A673 (cell line): ENCODE results near the gene NR1H4.

Source experiments
- CTCF ChIP-seq: fragments of 300-800, 200-600 bp; sonication (generic); conservative IDR thresholded peaks from 2 replicates; pipeline ENCODE4 v1.5.1; 2017; ENCODE audit warnings: low read depth, mild to moderate bottlenecking, antibody characterized with exemption, low read length, moderate library complexity, mixed read lengths
- EZH2 ChIP-seq: fragments of 200-600 bp; sonication (generic); IDR thresholded peaks from 2 replicates; pipeline ENCODE4 v1.6.1; 2017; ENCODE audit warnings: borderline replicate concordance, low read depth, mild to moderate bottlenecking, mixed read lengths, antibody characterized with exemption, low read length; ENCODE audit not compliant: poor library complexity, severe bottlenecking

- TF ChIP-seq CTCF (no peak), EZH2 (no peak)
Measured at GRCh38 chr12:100490056-100490455, 16.4 kb downstream of the NR1H4 start.
